HEK293 (cell line): ENCODE results near the gene TMEM47.

Experiments used
- KLF10 ChIP-seq: fragments of 450-650 bp; IDR thresholded peaks from 2 replicates; pipeline ENCODE4 v1.5.1; 2018; ENCODE audit warnings: missing biosample characterization, mild to moderate bottlenecking, missing genetic modification characterization
- TF ChIP-seq, protein P1 (sequence below): IDR thresholded peaks from 2 replicates; pipeline ENCODE4 v1.6.1; 2011; ENCODE audit warnings: mild to moderate bottlenecking, low read depth, low read length, borderline replicate concordance

DNA sequence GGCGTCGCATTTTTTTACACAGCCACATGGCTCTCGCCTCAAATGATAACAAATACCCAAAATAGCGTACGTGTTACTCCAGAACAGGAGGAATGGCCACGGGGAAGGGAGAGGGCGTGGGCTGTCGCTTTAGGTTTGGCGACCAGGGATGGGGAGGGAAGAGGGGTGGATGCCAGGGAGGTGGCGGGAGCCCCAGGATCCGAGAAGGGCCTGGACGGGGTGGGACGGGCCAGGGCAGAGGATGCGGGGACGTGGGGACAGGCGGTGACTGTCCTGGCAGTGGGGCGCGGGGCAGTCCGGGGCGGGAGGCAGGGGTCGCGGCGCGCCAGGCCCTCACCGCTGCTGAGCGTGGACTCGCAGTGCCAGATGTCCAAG lies 631 bp downstream of the TMEM47 start:
- TF ChIP-seq, protein P1, sequence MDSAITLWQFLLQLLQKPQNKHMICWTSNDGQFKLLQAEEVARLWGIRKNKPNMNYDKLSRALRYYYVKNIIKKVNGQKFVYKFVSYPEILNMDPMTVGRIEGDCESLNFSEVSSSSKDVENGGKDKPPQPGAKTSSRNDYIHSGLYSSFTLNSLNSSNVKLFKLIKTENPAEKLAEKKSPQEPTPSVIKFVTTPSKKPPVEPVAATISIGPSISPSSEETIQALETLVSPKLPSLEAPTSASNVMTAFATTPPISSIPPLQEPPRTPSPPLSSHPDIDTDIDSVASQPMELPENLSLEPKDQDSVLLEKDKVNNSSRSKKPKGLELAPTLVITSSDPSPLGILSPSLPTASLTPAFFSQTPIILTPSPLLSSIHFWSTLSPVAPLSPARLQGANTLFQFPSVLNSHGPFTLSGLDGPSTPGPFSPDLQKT: no peak
- no peak for TF ChIP-seq KLF10 (tag by site-specific recombination)
